PC-9 (cell line): ENCODE results near the gene LINC00305. TPM values are rescaled to one million over a fixed set of nuclear protein-coding genes. Genes with fewer than 3 reads are reported as not detected.

Source experiments
- BruUV-seq: library from RNA; stranded (reverse); fragments of 400-500 nt; replicated peaks from 2 replicates; lab custom pipeline; 2021; lab: Mats Ljungman, UMichigan
- CTCF ChIA-PET: fragments of 300-600 bp; sonication (Branson Sonifier 250); formaldehyde crosslinking; loops from one replicate; lab custom pipeline; 2022; ENCODE audit warnings: antibody characterized with exemption; lab: Charles Lee
- POLR2A ChIA-PET: fragments of 300-600 bp; sonication (Branson Sonifier 250); formaldehyde crosslinking; loops from one replicate; lab custom pipeline; 2022; ENCODE audit warnings: antibody characterized with exemption; ENCODE audit not compliant: unreplicated experiment; lab: Charles Lee
- DNase-seq, 2 experiments: peaks; one replicate each; pipeline versions ENCODE4 v3.0.0 to v3.0.0-alpha.2; 2015 to 2022; ENCODE audit warnings: mixed read lengths in 1 of 2
- H2AFZ ChIP-seq: fragments of 200-600 bp; sonication (generic); 2 replicates; pipeline ENCODE4 v1.8.1; 2017; ENCODE audit warnings: antibody characterized with exemption
- H3F3A ChIP-seq: fragments of 200-600 bp; sonication (generic); 2 replicates; pipeline ENCODE4 v1.8.1; 2017; ENCODE audit warnings: antibody characterized with exemption, mild to moderate bottlenecking, low read depth; ENCODE audit not compliant: insufficient read depth
- H3K27ac ChIP-seq: fragments of 200-600 bp; sonication (generic); 2 replicates; pipeline ENCODE4 v1.6.1; 2016; ENCODE audit warnings: mixed run types
- H3K27me3 ChIP-seq: fragments of 200-600 bp; sonication (generic); 2 replicates; pipeline ENCODE4 v1.6.1; 2016; ENCODE audit warnings: low read depth, mixed run types; ENCODE audit not compliant: insufficient read depth
- H3K36me3 ChIP-seq: fragments of 200-600 bp; sonication (generic); 2 replicates; pipeline ENCODE4 v1.6.1; 2016; ENCODE audit warnings: low read depth, mixed run types
- H3K4me1 ChIP-seq: fragments of 200-600 bp; sonication (generic); replicated peaks from 2 replicates; pipeline ENCODE4 v1.6.1; 2016; ENCODE audit warnings: mixed run types; ENCODE audit not compliant: insufficient read depth
- H3K4me2 ChIP-seq: fragments of 200-600 bp; sonication (generic); 2 replicates; pipeline ENCODE4 v1.6.1; 2017; ENCODE audit warnings: mixed run types
- H3K4me3 ChIP-seq: fragments of 200-600 bp; sonication (generic); 2 replicates; pipeline ENCODE4 v1.6.1; 2016; ENCODE audit warnings: mixed run types
- H3K79me2 ChIP-seq: fragments of 200-600 bp; sonication (generic); 2 replicates; pipeline ENCODE4 v1.6.1; 2017; ENCODE audit warnings: low read depth, mixed run types
- H3K9me2 ChIP-seq: fragments of 200-600 bp; sonication (generic); 2 replicates; pipeline ENCODE4 v1.8.1; 2017; ENCODE audit warnings: mild to moderate bottlenecking; ENCODE audit not compliant: insufficient read depth
- H3K9me3 ChIP-seq: fragments of 200-600 bp; sonication (generic); 2 replicates; pipeline ENCODE4 v1.8.1; 2016; ENCODE audit warnings: low read depth; ENCODE audit not compliant: insufficient read depth
- H4K20me1 ChIP-seq: fragments of 200-600 bp; sonication (generic); 2 replicates; pipeline ENCODE4 v1.8.1; 2017; ENCODE audit not compliant: insufficient read depth
- EZH2 ChIP-seq: fragments of 200-600 bp; sonication (generic); IDR thresholded peaks from 2 replicates; pipeline ENCODE4 v1.8.0; 2017; ENCODE audit warnings: antibody characterized with exemption, low read depth
- intact Hi-C: fragments of 100-400 bp; cut with micrococcal nuclease; formaldehyde crosslinking; loops from one replicate; pipeline ENCODE4 v1.10.0; 2022; ENCODE audit not compliant: unreplicated experiment
- total RNA-seq: library from RNA; stranded (reverse); gene quantifications from 2 replicates; pipeline ENCODE4 v1.2.3, GENCODE V29; 2021
- TF ChIP-seq, protein P1 (sequence below): fragments of 200-600 bp; sonication (generic); conservative IDR thresholded peaks from 2 replicates; pipeline ENCODE4 v1.6.1; 2017; ENCODE audit warnings: mixed run types, antibody characterized with exemption, mild to moderate bottlenecking, moderate library complexity

LINC00305 gene
- total RNA-seq, 1 experiment from 2014 or later, result not detected

DNA sequence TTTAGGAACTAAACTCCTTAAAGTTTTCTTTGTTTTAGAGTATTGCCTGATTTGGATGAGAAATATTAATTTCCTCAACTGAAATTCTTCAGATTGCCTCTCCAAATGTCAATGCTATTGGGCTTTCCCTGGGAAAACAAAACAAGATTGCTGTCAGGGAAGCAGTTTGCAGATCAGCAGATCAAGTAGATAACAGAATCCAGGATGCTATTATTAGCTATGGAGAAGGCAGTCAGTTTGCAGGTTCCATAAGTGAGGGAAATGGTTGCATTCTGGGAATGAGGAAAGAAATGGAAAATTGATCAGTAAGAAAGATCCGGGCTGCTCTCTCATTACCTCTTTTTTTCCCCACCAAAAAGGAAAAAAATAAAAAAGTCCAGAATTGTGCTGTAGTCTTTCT is 11.0 kb downstream of the LINC00305 start:
- no TSS peak for BruUV-seq
- Histone ChIP-seq H3K4me3 (no peak overlapping the region), H3K27me3 (no peaks in the 10 kb centered on the region), H3K4me2 (no peak overlapping the region), H3K9me2 (no peaks in the 10 kb centered on the region), H3K9me3 (no peaks in the 10 kb centered on the region), H3K79me2 (no peaks in the 10 kb centered on the region), H3F3A (0 out of 2 replicates have a peak, but pooled peaks cover 4% of the 10 kb centered on the region), H2AFZ (no peak overlapping the region), H3K27ac (no peak overlapping the region), H4K20me1 (no peaks in the 10 kb centered on the region), H3K36me3 (no peaks in the 10 kb centered on the region), H3K4me1 (peaks cover 17% of the 10 kb centered on the region)
- TF ChIP-seq, protein P1, sequence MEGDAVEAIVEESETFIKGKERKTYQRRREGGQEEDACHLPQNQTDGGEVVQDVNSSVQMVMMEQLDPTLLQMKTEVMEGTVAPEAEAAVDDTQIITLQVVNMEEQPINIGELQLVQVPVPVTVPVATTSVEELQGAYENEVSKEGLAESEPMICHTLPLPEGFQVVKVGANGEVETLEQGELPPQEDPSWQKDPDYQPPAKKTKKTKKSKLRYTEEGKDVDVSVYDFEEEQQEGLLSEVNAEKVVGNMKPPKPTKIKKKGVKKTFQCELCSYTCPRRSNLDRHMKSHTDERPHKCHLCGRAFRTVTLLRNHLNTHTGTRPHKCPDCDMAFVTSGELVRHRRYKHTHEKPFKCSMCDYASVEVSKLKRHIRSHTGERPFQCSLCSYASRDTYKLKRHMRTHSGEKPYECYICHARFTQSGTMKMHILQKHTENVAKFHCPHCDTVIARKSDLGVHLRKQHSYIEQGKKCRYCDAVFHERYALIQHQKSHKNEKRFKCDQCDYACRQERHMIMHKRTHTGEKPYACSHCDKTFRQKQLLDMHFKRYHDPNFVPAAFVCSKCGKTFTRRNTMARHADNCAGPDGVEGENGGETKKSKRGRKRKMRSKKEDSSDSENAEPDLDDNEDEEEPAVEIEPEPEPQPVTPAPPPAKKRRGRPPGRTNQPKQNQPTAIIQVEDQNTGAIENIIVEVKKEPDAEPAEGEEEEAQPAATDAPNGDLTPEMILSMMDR, result no peak
- TF ChIP-seq EZH2, result no peak
- intact Hi-C loops, result loop anchor here (10.0 kb wide), 1 partner anchor 67 kb away; no protein-coding TSS in a partner anchor
- POLR2A ChIA-PET, result no interaction called here
- CTCF ChIA-PET, result no interaction called here
- no peak for DNase-seq

DNA sequence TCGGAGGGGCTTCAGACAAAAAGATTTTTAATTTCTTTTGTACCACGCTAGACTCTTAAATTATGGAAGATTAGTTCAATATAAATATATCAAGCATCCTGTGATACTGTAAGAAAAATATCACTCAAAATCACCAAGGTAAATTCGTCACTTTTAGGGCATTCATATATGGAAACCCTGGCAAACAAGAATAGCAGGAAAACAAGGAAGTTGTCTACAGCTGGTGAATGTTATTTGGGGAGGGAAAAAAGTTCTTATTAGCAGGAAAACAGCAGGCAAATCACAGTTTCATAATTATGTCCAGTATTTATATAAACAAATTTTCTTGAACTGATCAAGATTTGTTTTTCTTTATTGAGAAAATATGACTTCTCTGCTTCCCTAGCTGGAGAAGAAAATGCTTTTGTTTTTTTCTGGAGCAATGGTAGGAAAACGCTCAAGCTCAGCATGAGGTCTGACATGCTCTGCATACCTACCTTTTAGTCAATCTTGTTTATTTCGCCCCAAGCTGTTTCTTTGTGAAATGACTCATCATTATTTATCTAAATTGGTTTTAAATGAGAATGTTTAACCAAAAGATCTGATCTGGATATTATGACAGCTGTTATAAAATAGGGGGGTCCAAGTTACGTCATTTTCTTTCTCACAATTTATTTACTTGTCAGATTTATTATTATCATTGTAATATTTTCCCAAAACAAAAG is 14.7 kb downstream of the LINC00305 start:
- Histone ChIP-seq H3K27ac (peak overlapping the region; percentile 59), H3K4me1 (peaks cover 17% of the 10 kb centered on the region), H2AFZ (no peak overlapping the region; the same call in 1 of the 2 replicates), H3K9me2 (no peaks in the 10 kb centered on the region), H3K9me3 (no peaks in the 10 kb centered on the region), H3K27me3 (no peaks in the 10 kb centered on the region), H3K36me3 (no peaks in the 10 kb centered on the region), H3K4me3 (no peak overlapping the region), H3K4me2 (peak overlapping the region; percentile 60), H3F3A (0 out of 2 replicates have a peak, but pooled peaks cover 4% of the 10 kb centered on the region), H3K79me2 (no peaks in the 10 kb centered on the region), H4K20me1 (no peaks in the 10 kb centered on the region)
- DNase-seq, result peak in 1 of 2 experiments; percentile 88
- no TSS peak for BruUV-seq
- intact Hi-C loops, result loop anchor here (10.0 kb wide), 1 partner anchor 71 kb away; no protein-coding TSS in a partner anchor
- CTCF ChIA-PET, result no interaction called here
- TF ChIP-seq, protein P1, result no peak
- TF ChIP-seq EZH2, result no peak
- POLR2A ChIA-PET, result no interaction called here

DNA sequence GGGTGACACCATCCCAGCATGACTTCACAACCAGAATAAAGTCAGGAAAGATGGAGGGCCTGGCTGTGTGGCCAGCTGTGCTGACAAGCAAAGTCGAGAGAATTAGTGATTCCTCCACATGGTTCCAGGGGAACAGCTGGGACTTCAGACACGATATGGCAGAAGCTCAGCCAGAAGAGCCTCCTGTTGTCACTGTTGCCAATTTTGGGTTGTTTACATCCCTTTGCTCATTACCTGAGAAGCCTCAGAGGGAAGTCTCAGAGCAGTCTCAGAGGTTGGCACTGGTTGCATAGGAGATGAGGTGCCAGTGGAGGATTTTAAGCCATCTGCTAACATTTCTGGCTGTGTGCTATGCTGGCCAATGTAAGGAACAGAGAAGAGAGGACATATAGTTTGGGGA is 16.0 kb downstream of the LINC00305 start:
- POLR2A ChIA-PET, result interaction anchor here (0.6 kb wide), 1 partner anchor 1610 kb away, joined by 7 read pairs; no protein-coding TSS in a partner anchor
- Histone ChIP-seq H2AFZ (no peak overlapping the region), H3K27ac (no peak overlapping the region), H3K4me2 (no peak overlapping the region), H3K4me1 (peaks cover 17% of the 10 kb centered on the region), H3K27me3 (no peaks in the 10 kb centered on the region), H3K9me3 (no peaks in the 10 kb centered on the region), H3K4me3 (no peak overlapping the region), H3K9me2 (no peaks in the 10 kb centered on the region), H3K36me3 (no peaks in the 10 kb centered on the region), H3F3A (0 out of 2 replicates have a peak, but pooled peaks cover 4% of the 10 kb centered on the region), H4K20me1 (no peaks in the 10 kb centered on the region), H3K79me2 (no peaks in the 10 kb centered on the region)
- intact Hi-C loops, result loop anchor here (10.0 kb wide), 1 partner anchor 72 kb away; no protein-coding TSS in a partner anchor
- no TSS peak for BruUV-seq
- CTCF ChIA-PET, result no interaction called here
- no peak for TF ChIP-seq EZH2
- TF ChIP-seq, protein P1, result no peak
- DNase-seq, result no peak
